ENCODE results near the gene KCNK4.

GRCh38 chr11:64306563-64306875 lies 15.4 kb downstream of the KCNK4 start:
- no peak for TF ChIP-seq POLR2A (IDR thresholded peaks at IDR 0.05)
- no peak for TF ChIP-seq CTCF (IDR thresholded peaks at IDR 0.05)
